ENCODE measurements around the gene UMOD. TPM values are rescaled to one million over a fixed set of nuclear protein-coding genes. Genes with fewer than 3 reads are reported as not detected.
"Not testable (repeated sequence)": the region's sequence is repeated elsewhere in the genome, so short reads cannot be mapped to it uniquely, and the experiment has no call there.

Gene UMOD
- polyA plus RNA-seq, 3 donors: 0.76 TPM; not detected in 2

GRCh38 chr16:20327444-20328041 is 25.0 kb downstream of the UMOD start, which contains the start of gene GP2:
GP2 (minus strand) TSS chr16:20327513; CDS start chr16:20326431, 1,082 bp downstream.
- no peak within 1 kb of the TSS for H3K27ac ChIP-seq (ENCODE audit: low read depth, low read length)
- 29 to 79% (median 76%) methylated on average over 7 of the region's 7 CpGs for WGBS, 3 donors

- WGBS, 3 donors: 38 to 77% (median 71%) methylated on average over 3 of the region's 3 CpGs
- H3K27ac ChIP-seq (ENCODE audit: low read depth, low read length): no peak overlapping the region
These were observed 26.2 kb downstream of the UMOD start for GRCh38 chr16:20326321-20326720.

GRCh38 chr16:20325005-20325404 is 27.5 kb downstream of the UMOD start:
- 41 to 73% (median 53%) methylated on average over 3 of the region's 3 CpGs for WGBS, 3 donors

GRCh38 chr16:20323591-20324117 is 28.9 kb downstream of the UMOD start:
- 52 to 81% (median 73%) methylated on average over 9 of the region's 9 CpGs for WGBS, 3 donors
- H3K27ac ChIP-seq (ENCODE audit: low read depth, low read length): no peak overlapping the region

More at GRCh38 chr16:20325005-20325404, 27.5 kb downstream of the UMOD start:
- no peak overlapping the region for H3K27ac ChIP-seq (ENCODE audit: low read depth, low read length)

GRCh38 chr16:20322696-20323095 is 29.8 kb downstream of the UMOD start:
- H3K27ac ChIP-seq (ENCODE audit: low read depth, low read length): no peak overlapping the region
- WGBS, 3 donors: 58 to 86% (median 82%) methylated on average over 4 of the region's 4 CpGs

- no peak overlapping the region for H3K27ac ChIP-seq (ENCODE audit: low read depth, low read length)
- 75 to 80% (median 78%) methylated on average over 1 of the region's 1 CpG for WGBS, 3 donors
These were observed 30.8 kb downstream of the UMOD start for GRCh38 chr16:20321671-20322070.

- 71 to 94% (median 94%) methylated on average over 2 of the region's 2 CpGs for WGBS, 3 donors
- H3K27ac ChIP-seq (ENCODE audit: low read depth, low read length): not testable (repeated sequence)
These were observed 31.5 kb downstream of the UMOD start for GRCh38 chr16:20321051-20321450.

GRCh38 chr16:20320592-20320991 is 31.9 kb downstream of the UMOD start:
- no peak overlapping the region for H3K27ac ChIP-seq (ENCODE audit: low read depth, low read length)

GRCh38 chr16:20320178-20320577 is 32.3 kb downstream of the UMOD start:
- H3K27ac ChIP-seq (ENCODE audit: low read depth, low read length): no peak overlapping the region
- WGBS, 3 donors: 55 to 92% (median 83%) methylated on average over 2 of the region's 2 CpGs

- 46 to 89% (median 67%) methylated on average over 1 of the region's 1 CpG for WGBS, 3 donors
These were observed 33.1 kb downstream of the UMOD start for GRCh38 chr16:20319406-20319805.

GRCh38 chr16:20318437-20318836 is 34.1 kb downstream of the UMOD start:
- WGBS, 3 donors: 34 to 63% (median 43%) methylated on average over 3 of the region's 3 CpGs
- H3K27ac ChIP-seq (ENCODE audit: low read depth, low read length): no peak overlapping the region

More at GRCh38 chr16:20319406-20319805, 33.1 kb downstream of the UMOD start:
- H3K27ac ChIP-seq (ENCODE audit: low read depth, low read length): no peak overlapping the region

- WGBS, 3 donors: 40 to 73% (median 71%) methylated on average over 7 of the region's 7 CpGs
- no peak overlapping the region for H3K27ac ChIP-seq (ENCODE audit: low read depth, low read length)
These were observed 34.5 kb downstream of the UMOD start for GRCh38 chr16:20318006-20318405.

- H3K27ac ChIP-seq (ENCODE audit: low read depth, low read length): no peak overlapping the region
- 43 to 62% (median 58%) methylated on average over 8 of the region's 8 CpGs for WGBS, 3 donors
These were observed 35.4 kb downstream of the UMOD start for GRCh38 chr16:20317117-20317516.

- WGBS, 3 donors: 56 to 61% (median 57%) methylated on average over 5 of the region's 5 CpGs
These were observed 35.8 kb downstream of the UMOD start for GRCh38 chr16:20316715-20317114.

GRCh38 chr16:20315764-20316163 is 36.8 kb downstream of the UMOD start:
- 90 to 95% (median 95%) methylated on average over 6 of the region's 6 CpGs for WGBS, 3 donors
- H3K27ac ChIP-seq (ENCODE audit: low read depth, low read length): no peak overlapping the region

More at GRCh38 chr16:20316715-20317114, 35.8 kb downstream of the UMOD start:
- H3K27ac ChIP-seq (ENCODE audit: low read depth, low read length): no peak overlapping the region

GRCh38 chr16:20314575-20314974 is 37.9 kb downstream of the UMOD start:
- no peak overlapping the region for H3K27ac ChIP-seq (ENCODE audit: low read depth, low read length)
- WGBS, 3 donors: 87 to 92% (median 91%) methylated on average over 3 of the region's 3 CpGs

GRCh38 chr16:20313741-20314140 is 38.8 kb downstream of the UMOD start:
- 83 to 94% (median 90%) methylated on average over 3 of the region's 3 CpGs for WGBS, 3 donors
- H3K27ac ChIP-seq (ENCODE audit: low read depth, low read length): no peak overlapping the region

- 87 to 88% (median 88%) methylated on average over 7 of the region's 7 CpGs for WGBS, 3 donors
- not testable (repeated sequence) for H3K27ac ChIP-seq (ENCODE audit: low read depth, low read length)
These were observed 39.9 kb downstream of the UMOD start for GRCh38 chr16:20312536-20313095.

GRCh38 chr16:20311548-20311947 is 41.0 kb downstream of the UMOD start:
- 57 to 71% (median 66%) methylated on average over 2 of the region's 2 CpGs for WGBS, 3 donors
- no peak overlapping the region for H3K27ac ChIP-seq (ENCODE audit: low read depth, low read length)

Data from adipose tissue (tissue), 3 donors.